SIG-M5 treated with dmso at 0.1 percent for 504 hours (cell line): ENCODE data around the gene OVOL1.
"Not testable (repeated sequence)": the region's sequence is repeated elsewhere in the genome, so short reads cannot be mapped to it uniquely, and the experiment has no call there.

Experiments
- DNase-seq: peaks from one replicate; lab custom pipeline; 2025; ENCODE audit not compliant: unreplicated experiment; lab: John Stamatoyannopoulos, UW

The OVOL1 gene

DNA sequence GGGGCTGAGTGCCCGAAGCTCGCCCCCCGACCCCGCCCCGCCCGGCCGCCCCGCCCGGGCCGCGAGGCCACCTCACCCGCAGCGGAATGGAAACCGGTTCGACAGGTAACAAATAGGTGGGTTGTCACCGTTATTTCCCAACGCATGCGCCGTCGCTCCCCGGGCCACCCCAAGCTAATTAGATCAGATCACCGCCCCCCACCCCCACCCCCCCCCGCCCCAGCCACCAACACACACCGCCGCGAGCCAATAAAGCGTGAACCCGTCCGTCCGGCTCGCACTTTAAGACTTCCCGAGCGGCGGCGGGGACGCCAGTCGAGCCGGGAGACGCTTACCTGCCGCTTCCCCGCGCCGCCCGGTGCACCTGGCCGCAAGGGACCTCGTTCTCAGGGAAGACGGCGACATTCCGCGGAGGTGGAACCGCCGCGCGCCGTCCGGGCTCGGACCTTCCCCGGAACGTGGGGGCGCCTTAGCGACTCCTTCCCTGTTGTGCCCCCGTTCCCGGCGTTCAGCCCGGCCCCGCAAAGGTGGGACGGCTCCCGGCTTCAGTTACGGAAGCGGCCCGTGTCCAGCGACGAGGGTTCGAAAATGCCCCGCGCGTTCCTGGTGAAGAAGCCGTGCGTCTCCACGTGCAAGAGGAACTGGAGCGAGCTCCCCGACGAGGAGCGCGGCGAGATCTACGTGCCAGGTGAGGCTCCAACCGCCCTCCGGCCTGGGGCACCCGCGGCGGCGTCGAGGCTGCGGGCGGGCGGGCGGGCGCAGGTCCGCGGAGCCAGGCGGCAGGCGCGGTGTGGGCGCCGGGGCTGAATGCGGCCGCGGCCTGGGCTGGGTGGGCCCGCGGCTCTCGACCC is at the start of gene OVOL1:
TSS of gene OVOL1 (plus strand) at position 278 of the 851 bp plus-strand sequence. CDS start at position 589, 311 bp downstream.
- peak; percentile 45 for DNase-seq

DNA sequence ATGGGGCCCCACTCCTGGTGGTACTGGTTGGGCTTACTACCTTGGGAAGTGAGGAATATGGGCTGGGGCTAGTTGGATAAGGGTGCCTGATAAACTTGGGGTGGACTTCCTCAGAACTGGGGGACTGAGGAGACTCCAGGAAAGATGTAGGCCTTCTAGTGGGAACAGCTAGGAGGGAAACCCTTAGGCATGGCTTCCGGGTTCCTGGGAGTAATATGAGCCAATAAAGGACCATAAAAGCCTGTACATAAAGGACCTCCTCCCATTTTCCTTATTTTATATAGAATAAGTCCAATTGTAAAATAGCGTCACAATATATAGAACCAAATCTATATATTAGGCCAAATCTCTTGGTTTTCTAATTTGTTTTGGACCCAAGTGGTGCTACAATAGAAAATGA is 47.8 kb upstream of the OVOL1 start:
- no peak for DNase-seq

DNA sequence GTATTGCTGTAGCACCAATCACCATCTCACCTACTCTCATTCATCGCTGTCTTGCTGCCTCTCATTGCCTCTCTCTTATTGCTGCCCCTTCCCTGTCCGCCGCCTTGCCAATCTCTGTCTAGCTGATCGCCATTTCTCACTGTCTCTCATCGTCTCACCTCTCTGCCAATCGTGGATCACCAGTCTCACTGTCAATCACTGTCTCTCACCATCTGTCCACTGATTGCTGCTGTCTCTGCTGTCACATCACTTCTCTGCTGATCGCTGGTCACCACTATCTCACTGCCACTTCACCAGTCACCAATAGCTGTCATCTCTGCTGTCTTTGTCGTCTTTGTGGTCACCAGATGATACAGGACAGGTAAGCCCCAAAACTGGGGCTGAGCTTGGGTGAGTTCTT is 45.7 kb upstream of the OVOL1 start:
- no peak for DNase-seq

DNA sequence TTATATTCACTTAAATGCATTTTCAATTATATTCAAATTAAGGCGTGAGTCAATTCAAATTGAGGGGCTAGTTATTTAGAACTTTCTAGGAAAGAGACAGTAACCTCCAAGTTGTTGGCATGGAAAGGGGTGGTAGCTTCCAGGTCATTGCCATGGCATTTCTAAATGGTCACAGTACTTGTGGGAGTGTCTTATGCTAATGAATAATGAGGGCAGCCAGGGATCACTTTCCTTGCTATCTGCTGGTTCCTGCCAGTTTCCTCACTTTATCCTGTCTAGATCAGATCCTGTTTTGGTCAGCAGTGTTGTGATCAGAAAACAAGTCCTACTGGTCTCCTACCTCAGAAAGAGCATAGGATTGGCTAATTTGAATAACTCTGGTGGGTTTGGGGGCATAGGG is 44.5 kb upstream of the OVOL1 start:
- DNase-seq: no peak

DNA sequence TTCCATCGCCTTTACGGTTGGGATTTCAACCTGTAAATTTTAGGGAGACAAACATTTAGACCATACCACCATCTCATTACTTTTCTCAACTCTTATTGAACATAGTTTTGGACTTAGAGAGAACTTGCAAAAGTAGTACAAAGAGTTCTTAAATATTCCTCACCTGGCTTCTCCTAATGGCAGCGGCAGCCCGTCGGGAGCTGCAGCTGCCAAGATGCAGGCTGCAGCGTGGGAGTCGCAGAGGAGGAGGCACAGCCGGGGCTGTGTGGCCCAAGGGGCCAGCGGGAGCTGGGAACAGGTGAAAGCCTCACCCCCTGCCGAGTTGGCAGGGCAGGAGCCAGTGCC is 43.2 kb upstream of the OVOL1 start:
- no peak for DNase-seq

DNA sequence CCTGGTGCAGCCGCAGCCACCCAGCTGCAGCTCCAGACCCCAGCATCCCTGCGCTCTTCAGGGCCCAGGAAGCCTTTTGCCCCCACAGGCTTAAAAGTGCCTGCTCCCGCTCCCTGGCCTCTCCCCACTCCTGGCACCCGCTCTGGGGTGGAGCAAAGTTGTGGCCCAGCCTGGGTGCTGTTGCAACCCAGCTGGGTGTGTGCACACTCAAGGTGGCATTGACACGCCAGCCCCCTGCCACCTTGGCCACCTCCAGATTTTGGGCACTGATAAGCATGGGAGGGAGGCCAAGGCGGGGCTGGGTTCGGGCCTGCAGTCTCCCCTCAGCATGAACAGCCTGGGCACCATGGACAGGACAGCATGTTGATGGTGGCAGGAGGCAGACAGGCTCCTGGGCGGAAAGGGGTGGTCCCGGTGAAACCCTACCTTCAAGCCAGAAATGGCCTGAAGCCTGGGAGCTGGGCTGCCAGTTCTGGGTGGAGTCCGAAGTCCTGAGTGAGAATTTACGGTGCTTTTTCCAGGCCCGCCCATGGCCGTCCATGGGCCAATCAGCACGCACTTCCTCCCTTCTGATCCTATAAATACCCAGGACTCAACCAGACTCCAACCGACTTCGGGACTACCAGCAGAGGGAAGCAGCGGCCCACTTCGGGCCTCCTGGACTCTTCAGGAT is 42.7 kb upstream of the OVOL1 start:
- peak; percentile 43 for DNase-seq

DNA sequence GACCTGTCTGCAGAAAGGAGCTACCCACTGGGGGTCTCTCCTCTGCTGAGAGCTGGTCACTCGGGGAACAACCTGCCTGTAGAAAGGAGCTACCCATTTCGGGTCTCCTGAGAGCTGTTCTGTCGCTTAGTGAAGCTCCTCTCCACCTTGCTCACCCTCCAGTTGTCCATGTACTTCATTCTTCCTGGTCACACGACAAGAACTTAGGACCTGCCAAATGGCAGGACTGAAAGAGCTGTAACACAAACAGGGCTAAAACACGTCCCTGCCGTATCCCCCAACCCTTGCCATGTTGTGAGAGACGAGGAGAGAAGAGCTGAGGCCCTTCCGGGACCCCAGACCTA is 42.2 kb upstream of the OVOL1 start:
- no peak for DNase-seq

DNA sequence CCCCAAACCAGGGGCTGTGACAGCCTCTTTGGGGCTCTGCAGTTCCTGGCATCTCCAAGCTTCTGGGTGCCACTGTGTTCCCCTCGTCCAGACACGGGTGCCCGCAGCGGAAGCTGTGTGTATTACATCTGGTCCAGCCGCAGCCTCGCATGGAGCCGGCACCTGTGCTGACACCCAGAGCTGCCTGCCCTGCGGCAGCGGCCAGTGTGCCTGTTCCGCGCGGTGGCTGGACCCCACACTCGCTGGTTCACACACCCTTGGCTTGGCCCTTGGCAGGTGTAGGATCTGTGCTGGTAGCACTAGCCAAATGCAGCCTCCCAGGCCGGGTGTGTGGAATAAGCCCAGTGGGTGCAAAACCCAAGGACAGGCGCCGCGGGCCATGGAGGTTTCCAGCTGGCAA is 41.8 kb upstream of the OVOL1 start:
- no peak for DNase-seq

DNA sequence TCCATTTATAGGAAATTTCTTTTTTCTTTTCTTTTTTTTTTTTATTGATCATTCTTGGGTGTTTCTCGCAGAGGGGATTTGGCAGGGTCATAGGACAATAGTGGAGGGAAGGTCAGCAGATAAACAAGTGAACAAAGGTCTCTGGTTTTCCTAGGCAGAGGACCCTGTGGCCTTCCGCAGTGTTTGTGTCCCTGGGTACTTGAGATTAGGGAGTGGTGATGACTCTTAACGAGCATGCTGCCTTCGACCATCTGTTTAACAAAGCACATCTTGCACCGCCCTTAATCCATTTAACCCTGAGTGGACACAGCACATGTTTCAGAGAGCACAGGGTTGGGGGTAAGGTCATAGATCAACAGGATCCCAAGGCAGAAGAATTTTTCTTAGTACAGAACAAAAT is 24.7 kb upstream of the OVOL1 start:
- DNase-seq: not testable (repeated sequence)

DNA sequence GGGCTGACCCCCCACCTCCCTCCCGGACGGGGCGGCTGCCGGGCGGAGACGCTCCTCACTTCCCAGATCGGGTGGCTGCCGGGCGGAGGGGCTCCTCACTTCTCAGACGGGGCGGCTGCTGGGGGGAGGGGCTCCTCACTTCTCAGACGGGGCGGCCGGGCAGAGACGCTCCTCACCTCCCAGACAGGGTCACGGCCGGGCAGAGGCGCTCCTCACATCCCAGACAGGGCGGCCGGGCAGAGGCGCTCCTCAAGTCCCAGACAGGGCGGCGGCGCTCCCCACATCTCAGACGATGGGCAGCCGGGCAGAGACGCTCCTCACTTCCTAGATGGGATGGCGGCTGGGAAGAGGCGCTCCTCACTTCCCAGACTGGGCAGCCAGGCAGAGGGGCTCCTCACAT is 24.0 kb upstream of the OVOL1 start:
- DNase-seq: not testable (repeated sequence)

DNA sequence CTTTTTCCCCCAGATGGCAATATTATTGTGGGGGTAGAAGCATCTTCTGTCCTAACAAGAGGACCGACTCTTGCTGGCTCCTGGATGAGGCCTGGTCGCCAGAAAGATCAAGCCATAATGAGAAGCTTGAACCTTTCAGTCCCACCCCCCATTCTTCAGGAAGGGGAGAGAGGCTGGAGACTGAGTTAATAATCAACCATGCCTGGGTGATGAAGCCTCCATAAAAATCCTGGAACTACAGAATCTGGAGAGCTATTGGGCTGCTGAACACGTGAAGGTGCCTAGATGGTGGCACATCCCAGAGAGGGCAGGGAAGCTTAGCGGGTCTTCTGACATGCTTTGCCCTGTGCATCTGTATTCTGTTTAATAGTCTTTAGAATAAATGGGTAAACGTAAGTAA is 22.4 kb upstream of the OVOL1 start:
- DNase-seq: no peak

DNA sequence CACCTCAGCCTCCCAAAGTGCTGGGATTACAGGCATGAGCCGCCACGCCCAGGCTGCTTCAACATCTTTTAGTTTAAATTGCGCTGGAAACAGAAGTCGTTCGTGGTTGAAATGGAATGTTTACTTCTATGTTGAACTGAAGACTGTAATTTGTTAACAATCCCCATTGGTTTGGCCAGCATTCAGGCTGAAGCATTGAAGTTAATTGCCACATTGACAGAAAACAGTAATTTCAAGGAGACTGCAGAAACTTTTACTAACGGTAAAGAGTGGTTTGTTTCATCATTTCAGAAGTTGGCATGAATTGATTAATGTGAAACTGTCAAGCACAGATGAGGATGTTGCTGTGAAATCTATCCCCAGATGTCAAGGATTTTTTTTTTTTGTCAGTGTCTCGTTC is 20.3 kb upstream of the OVOL1 start:
- peak; percentile 77 for DNase-seq

DNA sequence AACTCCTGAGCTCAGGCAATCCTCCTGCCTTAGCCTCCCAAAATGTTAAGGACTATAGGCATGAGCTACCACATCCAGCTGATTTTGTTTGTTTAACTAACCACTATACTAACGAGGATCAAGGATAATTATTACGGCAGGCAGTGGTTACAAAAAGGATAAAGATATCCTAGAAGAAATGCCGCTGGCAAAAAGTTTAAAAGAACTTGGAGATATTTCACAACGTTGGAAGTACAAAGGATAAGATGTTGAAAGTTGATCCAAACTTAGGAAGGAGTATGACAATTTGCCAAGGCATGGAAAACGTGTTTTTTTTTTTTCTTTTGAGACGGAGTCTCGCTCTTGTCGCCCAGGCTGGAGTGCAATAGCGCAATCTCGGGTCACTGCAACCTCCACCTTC is 19.5 kb upstream of the OVOL1 start:
- no peak for DNase-seq

DNA sequence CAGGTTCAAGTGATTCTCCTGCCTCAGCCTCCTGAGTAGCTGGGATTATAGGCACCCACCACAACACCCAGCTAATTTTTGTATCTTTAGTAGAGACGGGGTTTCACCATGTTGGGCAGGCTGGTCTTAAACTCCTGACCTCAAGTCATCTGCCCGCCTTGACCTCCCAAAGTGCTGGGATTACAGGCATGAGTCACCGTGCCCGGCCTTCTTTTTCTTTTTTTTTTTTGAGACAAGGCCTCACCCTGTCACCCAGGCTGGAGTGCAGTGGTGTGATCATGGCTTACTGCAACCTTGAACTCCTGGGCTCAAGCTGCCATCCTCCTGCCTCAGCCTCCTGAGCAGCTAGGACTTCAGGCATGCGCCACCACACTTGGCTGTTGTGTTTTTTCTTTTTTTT is 19.1 kb upstream of the OVOL1 start:
- not testable (repeated sequence) for DNase-seq

DNA sequence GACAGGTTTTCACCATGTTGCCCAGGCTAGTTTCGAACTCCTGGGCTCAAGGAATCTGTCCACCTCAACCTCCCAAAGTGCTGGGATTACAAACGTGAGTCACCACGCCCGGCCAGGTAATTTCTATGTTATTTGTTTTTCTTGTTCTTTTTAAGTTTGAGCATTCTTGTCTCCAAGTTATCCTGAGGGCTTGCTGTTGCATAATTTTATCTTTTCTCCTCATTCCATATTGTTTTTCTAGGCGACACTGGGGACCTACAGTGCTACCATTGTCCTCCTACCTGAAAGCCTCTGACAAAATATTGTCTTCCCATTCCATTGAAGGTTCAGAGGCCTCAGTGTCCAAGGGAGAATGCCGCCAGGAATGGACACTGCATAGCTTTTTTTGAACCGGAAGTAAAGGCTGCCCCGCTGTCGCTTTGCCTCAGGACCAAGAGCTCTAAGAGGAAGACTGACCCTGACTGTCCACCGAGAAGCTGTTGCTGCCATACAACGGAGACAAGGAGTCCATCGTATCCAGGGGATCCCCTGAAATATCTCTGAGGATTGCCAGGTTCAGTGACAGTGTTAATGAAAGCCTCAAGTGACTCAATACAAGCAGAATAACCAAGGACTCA is 15.8 kb upstream of the OVOL1 start:
- DNase-seq: no peak

DNA sequence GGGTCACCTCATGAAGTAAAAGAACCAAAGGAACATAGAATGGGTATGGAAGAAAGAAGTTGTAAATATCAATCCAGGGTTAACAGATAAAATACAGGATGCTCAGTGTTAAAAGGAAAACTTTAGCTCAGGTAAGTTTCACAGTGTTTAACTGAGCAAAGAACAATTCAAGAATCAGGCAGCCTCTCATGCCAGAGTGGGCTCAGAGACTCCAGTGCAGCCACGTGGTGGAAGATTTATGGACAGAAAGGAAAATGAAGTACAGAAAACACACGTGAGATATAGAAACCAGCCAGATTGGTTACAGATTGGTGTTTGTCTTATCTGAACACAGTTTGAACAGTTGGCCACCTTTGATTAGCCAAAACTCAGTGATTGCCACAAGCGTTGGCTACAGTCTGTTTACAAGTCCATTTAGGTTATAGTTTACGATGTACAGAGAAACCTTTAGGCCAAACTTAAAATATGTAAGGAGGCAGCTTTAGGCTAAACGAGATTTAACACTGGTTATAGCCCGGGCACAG is 15.2 kb upstream of the OVOL1 start:
- no peak for DNase-seq

DNA sequence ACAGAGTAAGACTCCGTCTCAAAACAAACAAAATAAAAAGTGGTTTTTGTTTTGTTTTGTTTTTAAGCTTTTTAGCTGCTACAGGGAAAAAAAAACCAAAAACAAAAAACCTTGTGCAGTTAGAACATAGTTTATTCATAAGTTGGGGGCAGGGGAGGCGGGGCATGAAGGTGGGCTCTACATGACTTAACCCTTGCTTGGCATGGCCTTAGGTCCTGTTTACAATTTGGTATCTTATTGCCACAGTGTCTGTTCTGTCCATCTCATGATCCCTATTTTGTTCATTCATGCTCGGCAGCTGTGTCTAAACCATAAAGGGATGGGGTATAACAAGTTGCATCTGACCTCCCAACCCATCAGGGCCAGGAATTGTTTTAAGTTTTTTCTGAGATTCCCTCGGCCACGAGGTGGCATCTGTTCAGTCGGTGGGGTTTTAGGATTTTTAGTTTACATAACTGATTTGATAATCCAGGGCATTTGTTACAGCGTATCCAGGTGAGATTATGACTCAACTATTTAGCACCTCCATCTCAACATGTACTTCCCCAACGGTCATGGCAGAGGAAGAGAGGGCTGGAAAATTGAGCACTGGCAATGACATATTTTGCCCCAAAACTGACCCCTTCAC is 13.0 kb upstream of the OVOL1 start:
- DNase-seq: peak; percentile 12

DNA sequence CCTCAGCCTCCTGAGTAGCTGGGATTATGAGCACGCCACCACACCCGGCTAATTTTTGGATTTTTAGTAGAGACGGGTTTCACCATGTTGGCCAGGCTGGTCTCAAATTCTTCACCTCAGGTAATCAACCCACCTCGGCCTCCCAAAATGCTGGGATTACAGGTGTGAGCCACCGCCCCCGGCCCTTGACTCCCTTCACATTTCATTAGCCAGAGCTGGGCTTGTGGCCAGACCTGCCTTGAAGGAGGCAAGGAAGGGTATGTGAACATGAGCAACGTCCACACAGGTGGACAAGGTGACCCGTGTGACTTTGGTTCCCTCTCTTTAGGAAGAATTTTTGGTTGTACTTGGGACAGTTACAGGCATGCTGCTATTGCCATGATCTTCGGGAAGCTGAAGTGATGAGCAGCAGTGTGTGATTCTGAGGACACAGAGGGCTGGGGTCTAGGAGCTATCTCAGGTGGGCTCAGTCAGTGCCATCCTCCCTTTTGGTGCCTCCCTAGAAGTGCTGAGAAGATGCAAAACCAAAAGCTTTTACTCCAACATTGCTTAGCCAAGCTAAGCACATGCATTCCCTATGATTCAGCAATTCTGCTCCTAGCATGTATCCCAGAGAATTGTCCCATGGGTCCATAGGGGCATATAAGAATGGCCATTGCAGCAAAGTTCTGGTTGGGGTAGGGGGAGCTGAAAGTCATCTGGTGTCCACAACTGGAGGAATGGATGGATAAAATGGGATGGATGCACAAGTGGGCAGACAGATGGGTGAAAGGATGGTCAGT is 12.1 kb upstream of the OVOL1 start:
- no peak for DNase-seq

DNA sequence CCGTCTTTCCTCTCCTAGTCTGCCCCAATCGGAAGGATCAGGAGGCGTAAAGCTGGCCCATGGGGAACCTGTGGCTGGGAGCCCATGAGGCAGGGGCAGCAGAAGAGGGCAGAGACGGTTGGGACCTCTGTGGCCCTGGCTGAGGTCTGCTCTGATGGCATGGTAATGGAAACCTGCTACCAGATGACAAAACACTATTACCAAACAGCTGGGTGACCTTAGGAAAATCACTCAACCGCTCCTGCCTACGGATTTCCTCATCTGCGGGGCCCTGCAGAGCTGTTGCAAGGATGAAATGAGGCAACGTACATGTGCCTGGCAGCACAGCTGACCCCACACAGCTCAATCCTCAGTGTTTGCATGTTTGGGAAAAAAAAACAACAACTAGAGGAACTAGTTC is 10.7 kb upstream of the OVOL1 start:
- DNase-seq: peak; percentile 97

DNA sequence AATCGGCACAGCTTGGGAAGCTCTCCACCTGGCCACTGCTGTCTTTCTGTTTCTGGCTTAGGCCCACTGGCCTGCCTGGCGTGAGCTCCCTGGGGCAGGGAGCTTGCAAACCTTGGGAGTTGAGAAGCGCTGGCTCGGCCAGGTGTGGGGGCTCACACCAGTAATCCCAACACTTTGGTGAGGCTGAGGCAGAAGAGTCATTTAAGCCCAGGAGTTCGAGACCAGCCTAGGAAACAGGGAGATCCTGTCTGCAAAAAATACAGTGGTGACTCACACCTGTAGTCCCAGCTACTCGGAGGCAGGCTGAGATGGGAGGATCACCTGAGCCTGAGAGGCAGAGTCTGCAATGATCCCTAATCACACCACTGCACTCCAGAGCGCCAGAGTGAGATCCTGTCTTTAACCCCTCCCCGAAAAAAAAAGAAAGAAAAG is 10.1 kb upstream of the OVOL1 start:
- DNase-seq: no peak

DNA sequence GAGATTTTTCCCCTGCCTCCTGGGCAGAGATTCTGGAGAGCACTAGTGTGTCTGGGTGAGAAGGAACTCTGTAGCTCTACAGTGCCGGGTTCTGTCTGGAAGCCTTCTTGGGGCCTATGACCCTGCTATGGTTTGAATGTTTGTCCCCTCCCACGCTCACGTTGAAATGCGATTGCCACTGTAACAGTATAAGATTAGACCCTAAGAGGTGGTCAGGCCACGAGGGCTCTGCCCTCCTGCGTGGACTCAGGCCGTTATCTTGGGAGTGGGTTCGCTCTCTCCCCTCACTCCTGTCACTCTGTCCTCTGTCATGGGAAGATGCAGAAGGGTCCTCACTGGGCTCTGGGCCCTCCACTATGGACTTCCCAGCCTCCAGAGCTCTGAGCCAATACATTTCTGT is 9.6 kb upstream of the OVOL1 start:
- no peak for DNase-seq
